HL-60/S4 treated with retinoic acid at 250 ng/mL for 4 days and 3 days (cell line): ENCODE measurements around the gene TMEM190.

Experiments
- in situ Hi-C: fragments of 300-500 bp; cut with MboI; formaldehyde crosslinking; loops from 2 replicates; pipeline ENCODE4 v1.7.0; 2022; ENCODE audit warnings: low sequenced_read_pairs

TMEM190 gene

DNA sequence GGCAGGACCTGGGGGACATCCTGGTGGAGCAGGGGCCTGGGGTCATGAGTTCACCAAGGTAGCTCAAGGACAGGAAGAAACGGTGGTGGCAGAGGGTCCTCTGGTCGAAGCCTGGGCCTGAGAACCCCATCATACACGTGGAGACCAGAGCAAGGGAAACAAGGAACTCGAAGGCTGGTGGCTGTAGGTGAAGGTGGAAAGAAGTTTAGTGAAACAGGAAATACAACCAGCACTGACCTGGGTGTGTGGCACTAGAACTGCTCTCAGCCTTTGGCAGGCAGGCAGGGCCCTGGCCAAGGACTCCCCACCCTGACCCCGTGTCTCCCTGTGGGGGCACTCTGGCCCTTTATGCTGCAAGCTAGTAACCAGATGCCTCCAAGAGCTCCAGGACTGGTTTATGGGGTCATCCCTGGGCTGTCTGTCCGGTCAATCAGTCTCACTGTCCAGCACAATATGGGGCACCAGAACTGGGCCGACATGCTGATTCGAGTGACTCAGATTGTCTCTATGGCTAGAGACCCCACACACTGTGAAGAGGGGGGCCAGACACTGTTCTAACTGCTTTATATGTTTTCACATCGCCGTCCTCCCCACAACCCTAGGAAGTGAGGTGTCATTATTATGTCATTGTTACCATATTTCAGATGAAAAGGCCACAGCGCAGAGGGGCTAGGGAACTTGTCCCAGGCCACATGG is 25.9 kb upstream of the TMEM190 start:
- in situ Hi-C loops: no loop called here

GRCh38 chr19:55352040-55352439 is 24.6 kb upstream of the TMEM190 start:
- in situ Hi-C loops: no loop called here

- in situ Hi-C loops: no loop called here
These were observed 24.0 kb upstream of the TMEM190 start for GRCh38 chr19:55352549-55353145.

GRCh38 chr19:55353356-55353802 is 23.2 kb upstream of the TMEM190 start:
- in situ Hi-C loops: no loop called here

GRCh38 chr19:55353803-55354697 is 22.6 kb upstream of the TMEM190 start:
- in situ Hi-C loops: no loop called here

GRCh38 chr19:55354698-55355212 is 21.9 kb upstream of the TMEM190 start, which contains the start of gene COX6B2:
TSS of gene COX6B2 (minus strand) at chr19:55354719. CDS start at chr19:55354521, 198 bp downstream.
- in situ Hi-C loops: no loop called here

DNA sequence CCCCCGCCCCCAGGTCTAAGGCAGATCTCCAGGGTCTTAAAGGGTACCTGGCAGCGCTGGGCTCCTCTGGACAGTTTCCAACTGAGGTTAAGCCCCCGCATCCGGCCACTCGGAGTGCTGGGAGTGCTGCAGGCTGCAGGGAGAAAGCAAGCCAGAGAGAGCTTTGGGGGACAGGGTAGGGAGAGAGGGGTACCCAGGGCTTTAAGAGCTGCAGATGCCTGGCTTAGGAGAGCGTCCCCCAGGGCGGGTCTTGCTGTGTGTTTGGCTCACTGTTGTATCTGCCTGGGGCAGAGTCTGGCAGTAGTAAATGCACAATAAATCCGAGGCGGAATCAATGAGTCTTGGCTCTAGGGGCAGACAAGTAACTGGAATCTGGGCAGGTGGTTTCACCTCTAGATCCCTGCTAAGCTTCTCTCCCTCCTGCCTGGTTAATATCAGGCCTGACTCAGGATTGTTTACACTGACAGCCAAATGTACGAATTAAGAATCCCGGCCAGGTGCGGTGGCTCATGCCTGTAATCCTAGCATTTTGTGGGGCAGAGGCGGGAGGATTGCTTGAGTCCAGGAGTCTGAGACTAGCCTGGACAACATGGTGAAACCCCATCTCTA is 21.3 kb upstream of the TMEM190 start:
- in situ Hi-C loops: no loop called here

- in situ Hi-C loops: no loop called here
These were observed 18.1 kb upstream of the TMEM190 start for GRCh38 chr19:55358493-55358892.

GRCh38 chr19:55358943-55359908 is 17.4 kb upstream of the TMEM190 start:
- in situ Hi-C loops: no loop called here

DNA sequence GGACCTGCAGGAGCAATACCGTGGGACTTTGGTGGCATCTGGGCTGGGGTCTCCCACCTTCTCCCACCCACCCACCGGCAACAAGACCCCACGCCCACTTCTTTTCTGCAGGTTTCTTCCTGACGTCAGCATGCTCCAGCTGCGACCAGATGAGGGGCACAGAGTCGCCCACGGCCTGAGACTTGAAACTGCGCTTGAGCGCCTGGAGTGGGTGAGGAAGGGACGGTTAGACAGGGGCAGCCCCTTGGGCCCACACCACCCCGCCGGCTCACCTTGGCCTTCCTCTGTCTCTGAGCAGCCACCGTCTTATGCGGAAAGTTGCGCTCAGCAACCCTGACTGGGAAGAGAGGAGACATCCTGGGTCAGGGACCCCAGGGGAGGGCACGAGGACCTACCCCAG is 15.7 kb upstream of the TMEM190 start:
- in situ Hi-C loops: no loop called here

DNA sequence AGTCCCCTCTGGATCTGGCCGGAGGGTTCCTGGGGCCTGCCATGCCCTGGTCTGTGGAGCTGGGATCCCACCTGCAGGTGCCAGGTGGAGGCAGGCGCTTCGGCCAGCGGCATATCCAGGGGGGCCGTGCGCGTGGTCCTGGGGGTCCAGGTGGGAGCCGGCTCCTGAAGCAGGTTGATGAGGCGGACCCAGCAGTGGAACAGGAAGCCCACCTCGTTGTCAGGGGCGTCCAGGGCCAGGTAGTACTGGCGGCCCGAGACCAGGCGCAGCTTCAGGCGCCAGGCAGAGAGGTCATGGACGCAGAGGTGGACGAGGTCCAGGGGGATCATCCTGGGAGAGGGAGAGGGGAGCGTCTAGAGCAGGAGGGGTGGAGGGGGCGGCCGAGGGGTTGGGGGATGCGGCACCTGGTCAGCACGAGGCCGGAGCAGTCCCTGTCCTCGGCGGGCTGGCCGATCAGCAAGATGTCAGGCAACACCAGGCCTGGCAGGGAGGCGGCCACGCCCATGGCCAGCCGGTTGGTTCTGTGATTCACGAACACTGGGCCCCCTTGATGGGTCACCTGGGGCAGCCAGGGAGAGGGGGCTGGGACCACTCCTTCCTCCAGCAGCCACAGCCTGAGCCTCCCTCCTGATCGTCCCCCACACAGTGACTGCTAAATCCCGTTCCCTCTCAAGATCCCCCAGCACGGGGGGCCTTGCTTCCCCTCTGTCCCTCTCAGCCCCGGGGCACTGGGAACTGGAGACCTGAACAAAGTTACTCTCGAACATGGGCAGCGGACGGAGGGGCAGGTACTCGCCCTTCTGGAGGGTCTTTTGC is 14.2 kb upstream of the TMEM190 start:
- in situ Hi-C loops: no loop called here

GRCh38 chr19:55362990-55363716 is 13.5 kb upstream of the TMEM190 start, which contains the start of gene GARIN5B:
TSS of gene GARIN5B (minus strand) at chr19:55363260. CDS start at chr19:55363066, 194 bp downstream.
- in situ Hi-C loops: no loop called here

DNA sequence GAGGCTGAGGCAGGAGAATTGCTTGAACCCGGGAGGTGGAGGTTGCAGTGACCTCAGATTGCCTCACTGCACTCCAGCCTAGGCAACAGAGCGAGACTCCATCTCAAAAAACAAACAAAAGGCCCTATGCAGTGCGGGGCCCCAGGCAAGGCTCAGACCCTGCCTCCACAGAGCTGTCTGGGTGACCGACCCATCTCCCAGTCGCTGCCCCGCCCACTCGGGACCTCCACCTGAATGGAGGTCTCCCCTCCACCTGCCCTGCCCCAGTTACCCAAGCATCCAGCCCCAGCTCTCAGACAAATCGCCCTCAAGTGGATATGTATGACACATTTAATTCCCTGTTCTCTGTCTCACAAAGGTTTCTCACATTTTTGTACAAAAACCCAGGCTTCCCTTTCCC is 11.4 kb upstream of the TMEM190 start:
- in situ Hi-C loops: no loop called here

DNA sequence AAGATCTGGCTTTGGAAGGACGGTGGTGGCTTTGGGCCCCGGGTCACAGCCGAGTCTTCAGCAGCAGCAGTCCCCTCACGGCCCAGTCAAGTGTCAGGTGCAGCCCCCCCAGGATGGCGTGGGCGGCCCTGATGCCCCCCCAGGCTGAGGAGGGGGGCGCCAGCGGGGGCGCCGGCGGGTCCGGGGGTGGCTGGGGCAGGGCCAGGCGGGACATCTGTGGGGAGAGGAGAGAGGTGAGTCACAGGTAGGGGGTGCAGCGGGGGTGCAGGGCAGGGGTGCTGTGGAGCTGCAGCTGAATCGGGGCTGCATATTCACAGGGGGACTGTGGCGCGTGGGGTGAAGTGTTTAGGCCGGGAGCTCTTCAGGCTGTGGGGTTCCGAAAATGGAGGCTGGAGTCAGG is 10.7 kb upstream of the TMEM190 start:
- in situ Hi-C loops: no loop called here

DNA sequence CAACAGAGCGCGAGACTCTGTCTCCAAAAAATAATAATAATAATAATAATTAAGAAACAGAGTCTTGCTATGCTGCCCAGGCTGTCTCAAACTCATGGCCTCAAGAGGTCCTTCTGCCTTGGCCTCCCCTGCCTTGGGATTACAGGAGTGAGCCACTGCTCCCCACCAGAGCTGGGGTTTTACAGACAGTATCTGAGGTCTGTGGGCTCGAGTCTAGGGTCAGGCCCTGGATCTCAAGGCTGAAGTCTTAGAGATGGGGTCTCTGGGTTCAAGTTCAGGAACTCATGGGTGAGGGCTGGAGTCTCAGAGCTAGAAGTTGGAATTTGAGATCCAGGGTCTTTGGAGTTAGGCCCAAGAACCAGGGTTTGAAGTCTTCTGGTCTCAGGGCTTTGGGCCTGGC is 9.8 kb upstream of the TMEM190 start:
- in situ Hi-C loops: no loop called here

DNA sequence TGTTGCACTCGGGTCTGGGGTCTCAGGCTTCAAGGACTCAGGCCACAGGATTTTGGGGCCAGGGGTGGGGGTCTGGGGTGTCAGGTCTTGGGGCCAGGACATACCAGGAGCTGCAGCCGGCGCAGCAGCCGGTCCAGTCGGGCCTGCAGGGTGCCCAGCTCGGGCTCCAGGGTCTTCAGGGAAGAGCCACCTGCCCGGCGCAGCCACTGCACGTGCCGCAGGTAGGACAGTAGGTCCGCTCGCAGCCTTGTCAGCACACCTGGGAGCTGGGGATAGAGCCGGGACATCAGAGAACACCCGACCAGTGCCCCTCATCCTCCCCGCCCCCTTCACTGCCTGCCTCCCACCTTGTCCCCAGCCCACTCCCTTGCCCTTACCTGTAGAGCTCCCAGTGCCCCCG is 8.5 kb upstream of the TMEM190 start:
- in situ Hi-C loops: no loop called here

GRCh38 chr19:55368701-55369563 is 7.7 kb upstream of the TMEM190 start:
- in situ Hi-C loops: no loop called here
